Stimulated activated naive B cell treated with anti-CD40 and anti-IgM and Interleukin-4, amounts not matched to agents 10 μg/mL and 1 μg/mL and 100 μg/mL, for 72 hours (primary cell): ENCODE results near the gene MEIOSIN.

Source experiments
- ATAC-seq, 2 donors: fragments of 150-1000 bp; cut with Tn5 transposase; replicated peaks; 2 replicates each; pipeline ENCODE4 v1.10.0; 2021; ENCODE audit warnings: moderate library complexity in 1 of 2
- DNase-seq: peaks from one replicate; pipeline ENCODE4 v3.0.0; 2021
- H3K27ac Mint-ChIP-seq: one replicate; pipeline ENCODE4 v1.8.0; 2022; ENCODE audit warnings: mild to moderate bottlenecking, mixed read lengths
- H3K27me3 Mint-ChIP-seq, 2 donors: one replicate each; pipeline ENCODE4 v1.8.0; 2022; ENCODE audit warnings: mixed read lengths in 2 of 2
- H3K36me3 Mint-ChIP-seq, 2 donors: one replicate each; pipeline ENCODE4 v1.8.0; 2022; ENCODE audit warnings: mixed read lengths in 2 of 2, mild to moderate bottlenecking in 1 of 2
- H3K4me1 Mint-ChIP-seq, 2 donors: one replicate each; pipeline ENCODE4 v1.8.0; 2022; ENCODE audit warnings: mixed read lengths in 2 of 2, mild to moderate bottlenecking in 1 of 2
- H3K4me3 Mint-ChIP-seq, 2 donors: one replicate each; pipeline ENCODE4 v1.8.0; 2022; ENCODE audit warnings: mild to moderate bottlenecking in 2 of 2, mixed read lengths in 2 of 2, moderate library complexity in 1 of 2
- H3K9me3 Mint-ChIP-seq, 2 donors: one replicate each; pipeline ENCODE4 v1.8.0; 2022; ENCODE audit warnings: mixed read lengths in 2 of 2, mild to moderate bottlenecking in 1 of 2

Gene MEIOSIN

DNA sequence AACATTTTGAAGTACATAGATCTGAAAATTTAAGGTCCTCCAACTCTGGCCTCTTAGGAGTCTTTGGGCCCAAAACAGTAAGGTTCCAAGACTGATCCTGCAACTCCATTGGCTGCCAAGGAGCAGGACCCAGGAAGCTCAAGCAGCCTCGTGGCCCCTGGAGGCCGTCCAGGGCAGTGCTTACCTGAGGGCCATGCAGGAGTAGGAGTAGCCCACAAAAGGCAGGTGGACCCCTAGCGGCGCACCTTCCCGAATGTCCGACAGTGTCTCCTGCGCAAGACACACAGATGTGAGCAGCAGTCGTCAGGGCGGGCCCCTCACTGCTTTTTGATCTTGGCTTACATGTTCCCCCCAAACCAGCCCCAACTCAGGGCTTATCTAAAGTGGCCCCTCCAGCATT, 41.5 kb downstream of the MEIOSIN start:
- ATAC-seq = no peak
- DNase-seq = no peak
- Mint-ChIP-seq H3K4me3 (no peak overlapping the region), H3K27ac (no peak overlapping the region), H3K9me3 (no peaks in the 10 kb centered on the region), H3K27me3 (peaks cover 7 to 14% of the 10 kb centered on the region in 2 donors), H3K36me3 (peaks cover 28 to 39% of the 10 kb centered on the region in 2 donors), H3K4me1 (peaks cover 27 to 47% of the 10 kb centered on the region in 2 donors)

DNA sequence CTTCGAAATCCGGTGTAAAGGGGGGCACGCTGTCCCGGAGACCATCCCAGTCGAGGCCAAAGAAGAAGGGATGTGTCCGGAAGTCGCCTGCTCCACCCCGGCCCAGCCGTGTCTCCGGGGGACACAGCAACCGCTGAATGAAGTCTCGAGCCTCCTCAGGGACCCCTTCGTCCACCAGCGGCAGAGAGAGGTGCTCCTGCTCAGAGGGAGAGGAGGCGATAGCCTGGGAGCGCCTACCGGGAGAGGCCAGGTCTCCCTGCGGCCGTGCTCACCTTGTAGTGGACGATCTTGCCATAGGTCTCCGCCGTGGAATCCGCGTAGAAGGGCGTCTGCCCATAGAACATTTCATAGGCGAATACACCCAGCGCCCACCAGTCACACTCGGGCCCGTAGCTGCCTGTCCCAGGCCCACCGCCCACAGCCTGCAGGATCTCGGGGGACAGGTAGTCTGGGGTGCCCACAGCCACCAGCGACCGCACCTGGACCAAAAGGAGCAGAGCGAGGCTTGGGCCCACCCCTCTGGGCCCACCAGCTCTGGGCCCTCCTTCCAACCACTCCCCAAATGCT, 44.2 kb downstream of the MEIOSIN start:
- ATAC-seq (no peak), DNase-seq (no peak)
- no peak overlapping the region for H3K27ac Mint-ChIP-seq
- no peak overlapping the region for H3K4me3 Mint-ChIP-seq
- no peaks in the 10 kb centered on the region for H3K9me3 Mint-ChIP-seq
- peaks cover 20 to 35% of the 10 kb centered on the region in 2 donors for H3K36me3 Mint-ChIP-seq
- peaks cover 7 to 30% of the 10 kb centered on the region in 2 donors for H3K27me3 Mint-ChIP-seq
- peaks cover 27 to 40% of the 10 kb centered on the region in 2 donors for H3K4me1 Mint-ChIP-seq

GRCh38 chr19:45778010-45778661, 44.9 kb downstream of the MEIOSIN start:
- Mint-ChIP-seq H3K27ac (no peak overlapping the region), H3K4me1 (peaks cover 25 to 34% of the 10 kb centered on the region in 2 donors), H3K9me3 (no peaks in the 10 kb centered on the region), H3K27me3 (peaks cover 7 to 30% of the 10 kb centered on the region in 2 donors), H3K4me3 (peak overlapping the region in 1 of 2 donors; percentile 29), H3K36me3 (peaks cover 20 to 34% of the 10 kb centered on the region in 2 donors)
- DNase-seq (no peak), ATAC-seq (no peak)

- Mint-ChIP-seq H3K4me1 (peaks cover 28 to 31% of the 10 kb centered on the region in 2 donors), H3K4me3 (peak overlapping the region; percentile 68 to 75), H3K27ac (peak overlapping the region; percentile 75), H3K9me3 (no peaks in the 10 kb centered on the region), H3K27me3 (peaks cover 7 to 30% of the 10 kb centered on the region in 2 donors), H3K36me3 (peaks cover 27 to 40% of the 10 kb centered on the region in 2 donors)
- DNase-seq (peak; percentile 74), ATAC-seq (peak; percentile 93 to 96)
These were observed 46.2 kb downstream of the MEIOSIN start for GRCh38 chr19:45779231-45780145.

GRCh38 chr19:45780146-45780447, 46.9 kb downstream of the MEIOSIN start:
- Mint-ChIP-seq H3K27me3 (peaks cover 7 to 30% of the 10 kb centered on the region in 2 donors), H3K4me3 (no peak overlapping the region), H3K36me3 (peaks cover 30 to 43% of the 10 kb centered on the region in 2 donors), H3K9me3 (no peaks in the 10 kb centered on the region), H3K4me1 (peaks cover 30 to 31% of the 10 kb centered on the region in 2 donors), H3K27ac (no peak overlapping the region)
- no peak for ATAC-seq
- no peak for DNase-seq

DNA sequence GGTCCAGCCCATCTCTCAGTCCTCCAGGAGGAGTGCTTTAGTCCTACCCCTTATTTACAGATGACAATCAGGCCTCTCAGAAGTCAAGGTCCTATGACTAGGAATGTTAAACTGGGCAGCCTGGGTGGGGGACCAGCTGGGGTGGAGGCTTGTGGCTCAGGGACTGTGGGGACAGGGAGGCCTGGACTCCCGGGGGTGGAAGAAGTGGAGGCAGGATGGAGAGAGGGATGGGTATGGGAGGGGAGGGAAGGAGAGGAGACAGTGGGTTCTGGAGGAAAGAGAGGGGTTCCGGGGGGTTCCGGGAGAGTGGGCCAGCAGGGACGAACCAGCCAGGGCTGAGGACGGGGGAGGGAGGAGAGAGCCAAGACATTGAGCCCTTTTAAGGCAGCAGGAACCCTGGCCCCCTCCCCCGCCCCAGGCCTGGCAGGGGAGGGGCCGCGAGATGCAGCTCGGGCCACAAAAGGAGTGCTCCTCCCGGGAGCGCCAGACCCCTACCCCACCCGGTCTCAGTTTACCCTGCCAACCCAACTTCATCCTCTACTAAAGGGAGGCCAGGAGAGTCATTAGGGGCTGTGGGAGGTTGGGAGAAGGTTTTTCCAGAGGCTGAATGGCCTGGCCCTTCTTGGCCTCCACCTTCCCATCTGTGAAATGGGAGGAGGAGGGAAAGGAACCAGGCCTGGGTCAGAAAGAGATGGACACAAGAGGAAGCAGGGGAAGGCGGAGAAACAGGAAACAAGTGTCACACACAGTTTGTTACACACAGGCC, 47.4 kb downstream of the MEIOSIN start:
- no peak overlapping the region for H3K27ac Mint-ChIP-seq
- no peak for DNase-seq
- no peak for ATAC-seq
- peaks cover 30 to 31% of the 10 kb centered on the region in 2 donors for H3K4me1 Mint-ChIP-seq
- H3K9me3 Mint-ChIP-seq = no peaks in the 10 kb centered on the region
- H3K27me3 Mint-ChIP-seq = peaks cover 7 to 30% of the 10 kb centered on the region in 2 donors
- H3K36me3 Mint-ChIP-seq = peaks cover 35 to 47% of the 10 kb centered on the region in 2 donors
- H3K4me3 Mint-ChIP-seq = no peak overlapping the region

GRCh38 chr19:45781214-45782161, 48.2 kb downstream of the MEIOSIN start:
- DNase-seq (no peak), ATAC-seq (no peak)
- H3K27ac Mint-ChIP-seq = no peak overlapping the region
- no peak overlapping the region for H3K4me3 Mint-ChIP-seq
- peaks cover 30 to 31% of the 10 kb centered on the region in 2 donors for H3K4me1 Mint-ChIP-seq
- peaks cover 41 to 49% of the 10 kb centered on the region in 2 donors for H3K36me3 Mint-ChIP-seq
- H3K27me3 Mint-ChIP-seq = peaks cover 7 to 30% of the 10 kb centered on the region in 2 donors
- H3K9me3 Mint-ChIP-seq = no peaks in the 10 kb centered on the region

DNA sequence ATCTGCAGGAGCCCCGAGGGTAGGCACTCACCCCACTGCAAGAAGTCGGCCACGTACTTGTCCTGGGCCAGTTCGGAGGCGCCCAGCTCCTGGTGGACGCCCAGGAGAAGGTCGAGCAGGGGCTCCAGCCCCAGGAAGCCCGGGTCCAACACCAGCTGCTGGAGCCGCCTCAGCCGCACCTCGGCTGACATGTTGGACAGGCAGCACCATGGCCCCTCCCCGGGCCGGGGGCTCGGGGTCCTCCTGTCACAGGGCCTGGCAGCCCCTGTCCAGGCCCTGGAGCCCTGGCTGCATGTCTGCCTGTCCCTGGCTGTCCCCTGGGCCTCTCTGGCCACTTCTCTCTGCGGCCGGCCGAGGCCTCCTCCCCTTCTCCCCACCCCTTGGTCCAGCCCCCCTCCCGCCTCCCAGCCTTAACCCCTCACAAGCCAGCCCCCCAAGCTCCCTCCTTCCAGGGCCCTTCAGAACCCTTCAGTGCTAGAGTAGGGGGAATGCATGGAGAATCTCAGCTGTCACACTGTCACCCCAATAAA, 49.0 kb downstream of the MEIOSIN start, which contains the start of gene DMPK:
DMPK (minus strand) TSS at position 329 of the 530 bp plus-strand sequence; CDS start at position 191, 138 bp downstream.
- no peak within 1 kb of the TSS for H3K27ac Mint-ChIP-seq

DNA sequence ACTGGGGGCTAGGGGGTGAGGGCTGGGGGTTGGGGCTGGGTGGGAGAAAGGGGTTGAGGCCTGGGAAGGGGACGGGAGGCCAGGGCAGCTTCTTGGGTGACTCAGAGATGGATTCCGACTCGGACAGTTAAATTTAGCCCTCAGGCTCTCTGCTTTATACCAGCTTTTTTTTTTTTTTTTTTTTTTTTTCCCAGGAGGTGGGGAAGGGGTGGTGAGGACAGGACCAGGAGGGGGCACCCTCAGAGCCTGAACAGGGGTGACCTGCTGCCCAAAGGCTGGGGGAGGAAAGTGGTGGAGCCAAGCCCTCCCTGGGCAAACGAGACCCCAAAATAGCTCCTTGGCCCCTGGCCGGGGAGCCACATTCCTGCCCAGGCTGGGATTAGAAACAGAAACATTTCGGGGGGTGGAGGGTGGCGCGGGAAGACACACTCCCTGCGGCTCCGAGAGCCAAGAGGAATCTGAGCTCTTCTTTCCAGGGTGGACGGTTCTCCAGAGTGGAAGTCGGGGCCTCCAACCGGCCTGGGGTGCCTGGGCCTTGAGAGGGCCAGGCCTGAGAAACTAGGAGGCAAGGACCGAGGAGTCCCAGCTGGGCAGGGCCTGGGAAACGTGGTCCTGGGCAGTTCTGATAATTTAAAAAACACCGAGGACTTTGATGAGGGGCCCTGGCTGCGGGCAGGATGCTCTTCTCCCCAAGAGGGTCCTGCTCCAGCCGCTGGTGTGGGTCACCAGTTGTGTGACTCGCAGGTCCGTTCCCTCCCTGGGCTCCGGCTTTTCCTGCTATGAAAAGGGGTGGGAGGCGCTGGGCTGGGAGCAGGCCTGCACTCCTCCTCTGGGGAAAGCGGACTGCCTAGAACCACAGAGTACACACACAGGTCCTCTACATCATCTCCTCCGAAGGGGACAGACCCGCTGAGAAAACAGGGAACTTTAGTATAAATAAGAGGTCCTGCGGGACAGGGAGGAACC, 49.9 kb downstream of the MEIOSIN start:
- peaks cover 7 to 30% of the 10 kb centered on the region in 2 donors for H3K27me3 Mint-ChIP-seq

More for the DNA sequence above, 49.0 kb downstream of the MEIOSIN start, which contains the start of gene DMPK:
- no peak for DNase-seq
- H3K36me3 Mint-ChIP-seq = peaks cover 42 to 49% of the 10 kb centered on the region in 2 donors
- peaks cover 7 to 30% of the 10 kb centered on the region in 2 donors for H3K27me3 Mint-ChIP-seq
- H3K4me3 Mint-ChIP-seq = no peak within 1 kb of the TSS
- no peaks in the 10 kb centered on the region for H3K9me3 Mint-ChIP-seq
- no peak for ATAC-seq
- peaks cover 30 to 31% of the 10 kb centered on the region in 2 donors for H3K4me1 Mint-ChIP-seq

GRCh38 chr19:45784096-45784495, 50.9 kb downstream of the MEIOSIN start:
- ATAC-seq (no peak), DNase-seq (no peak)
- Mint-ChIP-seq H3K36me3 (peaks cover 52 to 53% of the 10 kb centered on the region in 2 donors), H3K4me1 (peaks cover 25 to 32% of the 10 kb centered on the region in 2 donors), H3K27me3 (peaks cover 5 to 23% of the 10 kb centered on the region in 2 donors), H3K9me3 (no peaks in the 10 kb centered on the region), H3K4me3 (no peak overlapping the region), H3K27ac (no peak overlapping the region)

More for the DNA sequence above, 49.9 kb downstream of the MEIOSIN start:
- no peak for ATAC-seq
- peaks cover 32 to 36% of the 10 kb centered on the region in 2 donors for H3K4me1 Mint-ChIP-seq
- no peaks in the 10 kb centered on the region for H3K9me3 Mint-ChIP-seq
- peaks cover 44 to 51% of the 10 kb centered on the region in 2 donors for H3K36me3 Mint-ChIP-seq
- no peak for DNase-seq
- H3K27ac Mint-ChIP-seq = no peak overlapping the region
- H3K4me3 Mint-ChIP-seq = no peak overlapping the region

DNA sequence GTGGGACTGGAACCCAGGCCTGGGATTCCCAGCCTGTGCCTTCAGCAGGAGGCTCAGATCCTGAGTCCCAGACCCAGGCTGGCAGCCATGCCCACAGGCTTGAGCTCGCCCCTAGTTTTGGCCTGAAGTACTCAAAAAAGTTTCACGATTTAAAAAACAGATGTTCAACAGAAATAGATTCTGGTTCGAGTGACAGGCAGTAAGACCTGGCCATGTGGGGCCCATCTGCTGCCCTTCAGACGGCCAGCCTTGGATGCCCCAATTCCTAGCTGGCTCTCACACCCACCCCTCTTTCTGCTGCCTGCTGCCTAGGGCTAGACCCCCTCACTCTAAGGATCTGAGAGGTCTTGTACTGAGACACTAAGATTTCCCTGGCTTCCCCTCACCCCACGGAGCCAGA, 51.9 kb downstream of the MEIOSIN start:
- Mint-ChIP-seq H3K9me3 (no peaks in the 10 kb centered on the region), H3K27me3 (peaks cover 0 to 13% of the 10 kb centered on the region in 2 donors)
- no peak for ATAC-seq

More for the DNA sequence above, 51.9 kb downstream of the MEIOSIN start:
- no peak overlapping the region for H3K4me3 Mint-ChIP-seq
- DNase-seq = no peak
- H3K4me1 Mint-ChIP-seq = peaks cover 15 to 22% of the 10 kb centered on the region in 2 donors
- no peak overlapping the region for H3K27ac Mint-ChIP-seq
- H3K36me3 Mint-ChIP-seq = peaks cover 52 to 54% of the 10 kb centered on the region in 2 donors
